Ascending aorta (tissue), 2 donors: ENCODE results near the gene BRD3OS. TPM values are rescaled to one million over a fixed set of nuclear protein-coding genes. Genes with fewer than 3 reads are reported as not detected.

ENCODE experiments used
- DNase-seq, 2 donors: peaks; one replicate each; pipeline ENCODE4 v3.0.0-alpha.2; 2019; ENCODE audit warnings: low spot score in 2 of 2
- H3K27ac ChIP-seq, 2 donors: fragments of 200-600 bp; sonication (generic); one replicate each; pipeline ENCODE4 v1.5.1; 2016 to 2017; ENCODE audit warnings: mild to moderate bottlenecking in 1 of 2
- H3K27me3 ChIP-seq: fragments of 200-600 bp; sonication (generic); one replicate; pipeline ENCODE4 v1.5.1; 2017
- H3K36me3 ChIP-seq, 2 donors: fragments of 200-600 bp; sonication (generic); one replicate each; pipeline ENCODE4 v1.5.1; 2016
- H3K4me1 ChIP-seq, 2 donors: fragments of 200-600 bp; sonication (generic); one replicate each; pipeline ENCODE4 v1.5.1; 2016 to 2017; ENCODE audit warnings: mild to moderate bottlenecking in 1 of 2
- H3K4me3 ChIP-seq, 2 donors: fragments of 200-600 bp; sonication (generic); one replicate each; pipeline ENCODE4 v1.5.1; 2016 to 2017; ENCODE audit warnings: mild to moderate bottlenecking in 1 of 2
- H3K9me3 ChIP-seq, 2 donors: fragments of 200-600 bp; sonication (generic); one replicate each; pipeline ENCODE4 v1.5.1; 2016
- intact Hi-C: fragments of 100-400 bp; cut with DNase I; formaldehyde crosslinking; loops from one replicate; pipeline ENCODE4 v1.15.1; 2023
- total RNA-seq: library from RNA; depleted of rRNA; stranded (reverse); fragments of >200 nt; gene quantifications from one replicate; pipeline ENCODE4 v1.1.0, GENCODE V29; 2016
- TF ChIP-seq, protein P1 (sequence below), 3 experiments: fragments of 200-600 bp in 2 of 3; fragments of 450-650 bp in 1 of 3; sonication (generic) in 2 of 3; IDR thresholded peaks; one replicate each; pipeline ENCODE4 v1.5.1; 2016 to 2019; ENCODE audit warnings: antibody characterized with exemption in 3 of 3, mild to moderate bottlenecking in 1 of 3, moderate library complexity in 1 of 3

BRD3OS gene
- total RNA-seq, 1 donor from 2014 or later = 15.9 TPM

DNA sequence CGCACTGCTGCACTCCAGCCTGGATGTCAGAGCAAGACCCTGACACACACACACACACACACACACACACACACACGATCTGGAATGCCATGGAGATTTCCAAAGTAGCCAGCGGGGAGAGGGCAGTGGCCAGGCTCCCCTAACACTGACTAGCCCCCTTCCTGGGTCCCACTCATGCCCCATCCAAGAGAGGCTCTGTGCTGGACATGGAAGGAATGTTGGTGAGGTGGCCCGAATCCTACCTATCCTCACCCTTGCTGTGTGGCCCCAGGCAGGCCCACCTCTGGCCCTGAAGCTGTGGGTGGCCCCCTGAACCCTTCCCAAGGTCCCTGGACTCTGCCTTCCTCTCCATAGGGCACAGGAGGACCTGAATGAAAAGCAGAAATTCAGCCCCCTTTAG, 35.3 kb downstream of the BRD3OS start:
- H3K9me3 ChIP-seq = no peaks in the 10 kb centered on the region
- peak in 1 of 2 donors; percentile 18 for DNase-seq
- no peaks in the 10 kb centered on the region for H3K27me3 ChIP-seq
- TF ChIP-seq, protein P1, sequence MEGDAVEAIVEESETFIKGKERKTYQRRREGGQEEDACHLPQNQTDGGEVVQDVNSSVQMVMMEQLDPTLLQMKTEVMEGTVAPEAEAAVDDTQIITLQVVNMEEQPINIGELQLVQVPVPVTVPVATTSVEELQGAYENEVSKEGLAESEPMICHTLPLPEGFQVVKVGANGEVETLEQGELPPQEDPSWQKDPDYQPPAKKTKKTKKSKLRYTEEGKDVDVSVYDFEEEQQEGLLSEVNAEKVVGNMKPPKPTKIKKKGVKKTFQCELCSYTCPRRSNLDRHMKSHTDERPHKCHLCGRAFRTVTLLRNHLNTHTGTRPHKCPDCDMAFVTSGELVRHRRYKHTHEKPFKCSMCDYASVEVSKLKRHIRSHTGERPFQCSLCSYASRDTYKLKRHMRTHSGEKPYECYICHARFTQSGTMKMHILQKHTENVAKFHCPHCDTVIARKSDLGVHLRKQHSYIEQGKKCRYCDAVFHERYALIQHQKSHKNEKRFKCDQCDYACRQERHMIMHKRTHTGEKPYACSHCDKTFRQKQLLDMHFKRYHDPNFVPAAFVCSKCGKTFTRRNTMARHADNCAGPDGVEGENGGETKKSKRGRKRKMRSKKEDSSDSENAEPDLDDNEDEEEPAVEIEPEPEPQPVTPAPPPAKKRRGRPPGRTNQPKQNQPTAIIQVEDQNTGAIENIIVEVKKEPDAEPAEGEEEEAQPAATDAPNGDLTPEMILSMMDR (IDR thresholded peaks at IDR 0.05) = no peak
- no peaks in the 10 kb centered on the region for H3K36me3 ChIP-seq
- intact Hi-C loops = no loop called here
- no peak overlapping the region for H3K27ac ChIP-seq
- H3K4me1 ChIP-seq = peaks cover 16 to 38% of the 10 kb centered on the region in 2 donors
- no peak overlapping the region for H3K4me3 ChIP-seq

DNA sequence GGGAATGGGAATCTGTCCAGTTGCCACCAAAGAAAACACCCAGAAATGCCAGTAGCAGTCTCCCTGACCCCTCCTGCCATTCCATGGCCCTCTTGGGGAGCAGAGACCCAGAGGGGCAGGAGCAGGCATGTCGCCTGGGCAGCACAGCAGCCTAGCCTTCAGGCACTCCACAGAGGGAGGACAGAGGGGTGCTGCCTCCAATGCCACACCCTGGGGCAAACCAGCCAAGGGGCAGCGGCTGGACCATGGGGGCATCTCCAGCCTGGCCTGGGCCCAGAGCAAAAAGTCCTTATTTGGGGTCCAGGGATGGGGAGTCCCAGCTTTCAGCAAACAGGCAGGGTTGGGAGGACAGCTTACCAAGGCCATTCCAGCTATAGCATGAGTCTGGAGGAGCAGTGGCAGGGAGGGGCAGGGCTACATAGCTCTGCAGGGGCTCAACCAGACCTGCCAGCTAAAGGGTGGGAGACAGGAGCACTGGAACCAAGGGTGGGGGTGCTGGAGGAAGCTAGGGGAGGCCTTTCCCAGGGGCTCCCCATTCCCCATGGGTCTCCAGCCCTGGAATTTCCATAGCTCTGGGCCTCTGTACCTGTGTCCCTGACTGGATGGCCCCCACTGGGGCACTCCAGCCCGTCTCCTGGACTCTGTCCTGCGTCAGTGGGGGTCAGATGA, 35.9 kb downstream of the BRD3OS start:
- no peak overlapping the region for H3K27ac ChIP-seq
- H3K4me1 ChIP-seq = peaks cover 17 to 38% of the 10 kb centered on the region in 2 donors
- no peaks in the 10 kb centered on the region for H3K27me3 ChIP-seq
- no peak overlapping the region for H3K4me3 ChIP-seq
- no peaks in the 10 kb centered on the region for H3K9me3 ChIP-seq
- intact Hi-C loops = no loop called here
- TF ChIP-seq, protein P1 (IDR thresholded peaks at IDR 0.05) = no peak
- DNase-seq = peak in 1 of 2 donors; percentile 50
- no peaks in the 10 kb centered on the region for H3K36me3 ChIP-seq

- Histone ChIP-seq H3K4me3 (no peak overlapping the region), H3K9me3 (no peaks in the 10 kb centered on the region), H3K27me3 (no peaks in the 10 kb centered on the region), H3K27ac (no peak overlapping the region), H3K4me1 (peaks cover 11 to 35% of the 10 kb centered on the region in 2 donors), H3K36me3 (no peaks in the 10 kb centered on the region)
- intact Hi-C loops = no loop called here
- TF ChIP-seq, protein P1 (IDR thresholded peaks at IDR 0.05) = no peak
- DNase-seq = peak in 1 of 2 donors; percentile 57
These were observed 36.5 kb downstream of the BRD3OS start for GRCh38 chr9:134061688-134062371.

GRCh38 chr9:134062461-134063087, 37.3 kb downstream of the BRD3OS start:
- Histone ChIP-seq H3K27me3 (no peaks in the 10 kb centered on the region), H3K27ac (no peak overlapping the region), H3K4me1 (peaks cover 10 to 32% of the 10 kb centered on the region in 2 donors), H3K4me3 (no peak overlapping the region), H3K36me3 (no peaks in the 10 kb centered on the region), H3K9me3 (no peaks in the 10 kb centered on the region)
- peak; percentile 7 to 49 for DNase-seq
- TF ChIP-seq, protein P1 (IDR thresholded peaks at IDR 0.05) = no peak
- intact Hi-C loops = no loop called here

GRCh38 chr9:134063088-134063570, 37.8 kb downstream of the BRD3OS start:
- TF ChIP-seq, protein P1 (IDR thresholded peaks at IDR 0.05) = no peak
- no peaks in the 10 kb centered on the region for H3K9me3 ChIP-seq
- H3K27me3 ChIP-seq = no peaks in the 10 kb centered on the region
- peak in 1 of 2 donors; percentile 58 for DNase-seq
- intact Hi-C loops = no loop called here
- H3K4me1 ChIP-seq = peaks cover 10 to 32% of the 10 kb centered on the region in 2 donors
- no peak overlapping the region for H3K27ac ChIP-seq
- H3K4me3 ChIP-seq = no peak overlapping the region
- H3K36me3 ChIP-seq = no peaks in the 10 kb centered on the region
